ENCODE data around the gene POP5.

Gene POP5

GRCh38 chr12:120586206-120586605 is 5.0 kb upstream of the POP5 start:
- Histone ChIP-seq H3K36me3 (ENCODE audit: low read length) (no peaks in the 10 kb centered on the region), H3K4me3 (ENCODE audit: insufficient read depth, low read length, poor library complexity, severe bottlenecking) (no peak overlapping the region), H3K27ac (ENCODE audit: low read depth, low read length) (no peak overlapping the region), H3K9me3 (ENCODE audit: insufficient read depth, low read length) (no peaks in the 10 kb centered on the region), H3K9ac (ENCODE audit: low read length) (no peak overlapping the region), H3K4me2 (ENCODE audit: low read depth, low read length, poor library complexity, severe bottlenecking) (no peak overlapping the region), H4K20me1 (ENCODE audit: low read depth, low read length) (no peaks in the 10 kb centered on the region), H3K27me3 (ENCODE audit: low read length) (no peaks in the 10 kb centered on the region), H3K9me2 (replicated peaks; ENCODE audit: insufficient read depth, low read length) (no peaks in the 10 kb centered on the region), H3F3A (ENCODE audit: insufficient read depth) (peaks cover 4% of the 10 kb centered on the region; the same call in 1 of the 2 replicates), H3K79me2 (ENCODE audit: insufficient read depth, low read length) (no peaks in the 10 kb centered on the region), H2AFZ (ENCODE audit: low read depth, low read length, severe bottlenecking) (no peak overlapping the region)
- no peak for TF ChIP-seq EZH2phosphoT487 (conservative IDR thresholded peaks at IDR 0.05; ENCODE audit: low read length)

GRCh38 chr12:120584343-120585149 is 3.3 kb upstream of the POP5 start:
- Histone ChIP-seq H3K36me3 (ENCODE audit: low read length) (no peaks in the 10 kb centered on the region), H3K9ac (ENCODE audit: low read length) (0 out of 2 replicates have a peak overlapping the region, but pooled peaks have one; percentile 21), H3K4me3 (ENCODE audit: insufficient read depth, low read length, poor library complexity, severe bottlenecking) (no peak overlapping the region), H2AFZ (ENCODE audit: low read depth, low read length, severe bottlenecking) (peak overlapping the region; percentile 23), H4K20me1 (ENCODE audit: low read depth, low read length) (no peaks in the 10 kb centered on the region), H3K27ac (ENCODE audit: low read depth, low read length) (no peak overlapping the region), H3F3A (ENCODE audit: insufficient read depth) (peaks cover 4% of the 10 kb centered on the region; the same call in 1 of the 2 replicates), H3K9me3 (ENCODE audit: insufficient read depth, low read length) (no peaks in the 10 kb centered on the region), H3K27me3 (ENCODE audit: low read length) (no peaks in the 10 kb centered on the region), H3K9me2 (replicated peaks; ENCODE audit: insufficient read depth, low read length) (no peaks in the 10 kb centered on the region), H3K79me2 (ENCODE audit: insufficient read depth, low read length) (peaks cover 11% of the 10 kb centered on the region; the same call in 1 of the 2 replicates), H3K4me2 (ENCODE audit: low read depth, low read length, poor library complexity, severe bottlenecking) (peak overlapping the region; percentile 38)
- TF ChIP-seq EZH2phosphoT487 (conservative IDR thresholded peaks at IDR 0.05; ENCODE audit: low read length) (0 out of 2 replicates have a peak, but pooled peaks have one; percentile 64), CTCF (IDR thresholded peaks at IDR 0.05; ENCODE audit: insufficient read depth, low read length, poor library complexity, severe bottlenecking) (peak; percentile 9)

- H3K9me3 ChIP-seq (ENCODE audit: insufficient read depth, low read length): no peaks in the 10 kb centered on the region
- peaks cover 11% of the 10 kb centered on the region; the same call in 1 of the 2 replicates for H3K79me2 ChIP-seq (ENCODE audit: insufficient read depth, low read length)
- no peak overlapping the region for H3K27ac ChIP-seq (ENCODE audit: low read depth, low read length)
- H2AFZ ChIP-seq (ENCODE audit: low read depth, low read length, severe bottlenecking): peak overlapping the region; percentile 47
- peaks cover 4% of the 10 kb centered on the region; the same call in 1 of the 2 replicates for H3F3A ChIP-seq (ENCODE audit: insufficient read depth)
- peak overlapping the region; percentile 26 for H3K4me2 ChIP-seq (ENCODE audit: low read depth, low read length, poor library complexity, severe bottlenecking)
- H3K9ac ChIP-seq (ENCODE audit: low read length): no peak overlapping the region
- H3K4me3 ChIP-seq (ENCODE audit: insufficient read depth, low read length, poor library complexity, severe bottlenecking): no peak overlapping the region
- no peaks in the 10 kb centered on the region for H3K9me2 ChIP-seq (replicated peaks; ENCODE audit: insufficient read depth, low read length)
- peak; percentile 81 for TF ChIP-seq CTCF (IDR thresholded peaks at IDR 0.05; ENCODE audit: insufficient read depth, low read length, poor library complexity, severe bottlenecking)
- TF ChIP-seq EZH2phosphoT487 (conservative IDR thresholded peaks at IDR 0.05; ENCODE audit: low read length): no peak
- H4K20me1 ChIP-seq (ENCODE audit: low read depth, low read length): no peaks in the 10 kb centered on the region
- no peaks in the 10 kb centered on the region for H3K27me3 ChIP-seq (ENCODE audit: low read length)
- H3K36me3 ChIP-seq (ENCODE audit: low read length): no peaks in the 10 kb centered on the region
These were observed 2.4 kb upstream of the POP5 start for GRCh38 chr12:120583478-120584030.

Measured in SU-DHL-6 (cell line).